ENCODE measurements around the gene SCN3B. TPM values are rescaled to one million over a fixed set of nuclear protein-coding genes. Genes with fewer than 3 reads are reported as not detected.

Gene SCN3B
- total RNA-seq, 6 donors from 2014 or later, result 0.46 to 2.7 (median 1.4) TPM; not detected in 2

- DNase-seq (no peak), ATAC-seq (ENCODE audit: low FRiP score in 2 of 2) (no peak)
- H3K9me3 ChIP-seq, result no peaks in the 10 kb centered on the region
- H3K27me3 ChIP-seq, result no peaks in the 10 kb centered on the region
- H3K4me1 ChIP-seq, result no peaks in the 10 kb centered on the region
- no peak overlapping the region for H3K4me3 ChIP-seq
- no peaks in the 10 kb centered on the region for H3K36me3 ChIP-seq
- WGBS, 2 donors, result 83 to 100% methylated on average over 1 to 2 of the region's 2 CpGs
- no peak overlapping the region for H3K27ac ChIP-seq
- TF ChIP-seq CTCF (IDR thresholded peaks at IDR 0.05) (no peak), POLR2AphosphoS5 (IDR thresholded peaks at IDR 0.05) (no peak), POLR2A (IDR thresholded peaks at IDR 0.05) (no peak), EP300 (IDR thresholded peaks at IDR 0.05) (no peak)
These were observed 67.4 kb downstream of the SCN3B start for GRCh38 chr11:123587044-123587443.

- no peak for DNase-seq
- Histone ChIP-seq H3K27me3 (no peaks in the 10 kb centered on the region), H3K4me1 (no peaks in the 10 kb centered on the region), H3K27ac (no peak overlapping the region), H3K9me3 (no peaks in the 10 kb centered on the region), H3K4me3 (no peak overlapping the region), H3K36me3 (no peaks in the 10 kb centered on the region)
- no peak for TF ChIP-seq POLR2A (IDR thresholded peaks at IDR 0.05)
- TF ChIP-seq EP300 (IDR thresholded peaks at IDR 0.05), result no peak
- no peak for TF ChIP-seq POLR2AphosphoS5 (IDR thresholded peaks at IDR 0.05)
- TF ChIP-seq CTCF (IDR thresholded peaks at IDR 0.05), result no peak
- no peak for ATAC-seq (ENCODE audit: low FRiP score in 2 of 2)
- 81 to 87% methylated on average over 8 of the region's 8 CpGs for WGBS, 2 donors
These were observed 67.9 kb downstream of the SCN3B start for GRCh38 chr11:123586568-123586967.

GRCh38 chr11:123585706-123586105 lies 68.7 kb downstream of the SCN3B start:
- Histone ChIP-seq H3K4me1 (peaks cover 0 to 2% (median 0%) of the 10 kb centered on the region in 4 donors), H3K36me3 (no peaks in the 10 kb centered on the region), H3K27me3 (no peaks in the 10 kb centered on the region), H3K27ac (no peak overlapping the region), H3K4me3 (no peak overlapping the region), H3K9me3 (no peaks in the 10 kb centered on the region)
- 66 to 70% methylated on average over 5 of the region's 5 CpGs for WGBS, 2 donors
- ATAC-seq (ENCODE audit: low FRiP score in 2 of 2), result no peak
- TF ChIP-seq POLR2AphosphoS5 (IDR thresholded peaks at IDR 0.05) (no peak), CTCF (IDR thresholded peaks at IDR 0.05) (no peak), POLR2A (IDR thresholded peaks at IDR 0.05) (no peak), EP300 (IDR thresholded peaks at IDR 0.05) (no peak)
- no peak for DNase-seq

- Histone ChIP-seq H3K27ac (no peak overlapping the region), H3K4me1 (peaks cover 0 to 6% (median 0%) of the 10 kb centered on the region in 4 donors)
- no peak for ATAC-seq (ENCODE audit: low FRiP score in 2 of 2)
These were observed 69.2 kb downstream of the SCN3B start for GRCh38 chr11:123585206-123585605.

More at GRCh38 chr11:123585206-123585605, 69.2 kb downstream of the SCN3B start:
- Histone ChIP-seq H3K27me3 (no peaks in the 10 kb centered on the region), H3K9me3 (no peaks in the 10 kb centered on the region), H3K4me3 (no peak overlapping the region), H3K36me3 (no peaks in the 10 kb centered on the region)
- WGBS, 2 donors, result 44 to 72% methylated on average over 2 to 5 of the region's 5 CpGs
- TF ChIP-seq POLR2A (IDR thresholded peaks at IDR 0.05) (no peak), EP300 (IDR thresholded peaks at IDR 0.05) (no peak), POLR2AphosphoS5 (IDR thresholded peaks at IDR 0.05) (no peak), CTCF (IDR thresholded peaks at IDR 0.05) (no peak)
- no peak for DNase-seq

Measured in upper lobe of left lung (tissue), 6 donors.